ENCODE data around the gene MLH1.
"Not testable (repeated sequence)": the region's sequence is repeated elsewhere in the genome, so short reads cannot be mapped to it uniquely, and the experiment has no call there.

MLH1 gene

GRCh38 chr3:37032961-37033360 is 39.6 kb downstream of the MLH1 start:
- DNase-seq (ENCODE audit: low read depth, low spot score), result no peak

- no peak for DNase-seq (ENCODE audit: low read depth, low spot score)
These were observed 44.0 kb downstream of the MLH1 start for GRCh38 chr3:37037352-37037751.

- no peak for DNase-seq (ENCODE audit: low read depth, low spot score)
These were observed 46.0 kb downstream of the MLH1 start for GRCh38 chr3:37039161-37039846.

GRCh38 chr3:37040231-37040630 is 46.9 kb downstream of the MLH1 start:
- DNase-seq (ENCODE audit: low read depth, low spot score), result no peak

GRCh38 chr3:37041546-37042195 is 48.4 kb downstream of the MLH1 start:
- no peak for DNase-seq (ENCODE audit: low read depth, low spot score)

- not testable (repeated sequence) for DNase-seq (ENCODE audit: low read depth, low spot score)
These were observed 49.4 kb downstream of the MLH1 start for GRCh38 chr3:37042712-37043111.

- DNase-seq (ENCODE audit: low read depth, low spot score), result peak; percentile 6
These were observed 57.0 kb downstream of the MLH1 start for GRCh38 chr3:37050282-37050681.

GRCh38 chr3:37052860-37053259 is 59.5 kb downstream of the MLH1 start:
- no peak for DNase-seq (ENCODE audit: low read depth, low spot score)

GRCh38 chr3:37053337-37053736 is 60.0 kb downstream of the MLH1 start:
- no peak for DNase-seq (ENCODE audit: low read depth, low spot score)

GRCh38 chr3:37053753-37054152 is 60.4 kb downstream of the MLH1 start:
- DNase-seq (ENCODE audit: low read depth, low spot score), result no peak

GRCh38 chr3:37054370-37054769 is 61.1 kb downstream of the MLH1 start:
- no peak for DNase-seq (ENCODE audit: low read depth, low spot score)

- DNase-seq (ENCODE audit: low read depth, low spot score), result not testable (repeated sequence)
These were observed 61.8 kb downstream of the MLH1 start for GRCh38 chr3:37055077-37055476.

- no peak for DNase-seq (ENCODE audit: low read depth, low spot score)
These were observed 63.5 kb downstream of the MLH1 start for GRCh38 chr3:37056826-37057225.

- no peak for DNase-seq (ENCODE audit: low read depth, low spot score)
These were observed 64.8 kb downstream of the MLH1 start for GRCh38 chr3:37058117-37058516.

GRCh38 chr3:37064747-37065146 is 71.4 kb downstream of the MLH1 start:
- no peak for DNase-seq (ENCODE audit: low read depth, low spot score)

GRCh38 chr3:37067577-37067976 is 74.3 kb downstream of the MLH1 start:
- DNase-seq (ENCODE audit: low read depth, low spot score), result no peak

- no peak for DNase-seq (ENCODE audit: low read depth, low spot score)
These were observed 74.7 kb downstream of the MLH1 start for GRCh38 chr3:37068031-37068430.

GRCh38 chr3:37071921-37072320 is 78.6 kb downstream of the MLH1 start:
- DNase-seq (ENCODE audit: low read depth, low spot score), result no peak

- DNase-seq (ENCODE audit: low read depth, low spot score), result no peak
These were observed 79.6 kb downstream of the MLH1 start for GRCh38 chr3:37072892-37073291.

GRCh38 chr3:37074178-37074577 is 80.9 kb downstream of the MLH1 start:
- no peak for DNase-seq (ENCODE audit: low read depth, low spot score)

GRCh38 chr3:37075955-37076354 is 82.6 kb downstream of the MLH1 start:
- DNase-seq (ENCODE audit: low read depth, low spot score), result no peak

GRCh38 chr3:37082317-37082716 is 89.0 kb downstream of the MLH1 start:
- DNase-seq (ENCODE audit: low read depth, low spot score), result no peak

GRCh38 chr3:37086918-37087317 is 93.6 kb downstream of the MLH1 start:
- DNase-seq (ENCODE audit: low read depth, low spot score), result no peak

GRCh38 chr3:37087870-37088269 is 94.6 kb downstream of the MLH1 start:
- no peak for DNase-seq (ENCODE audit: low read depth, low spot score)
